ENCODE measurements around the gene DHX30.

The DHX30 gene

DNA sequence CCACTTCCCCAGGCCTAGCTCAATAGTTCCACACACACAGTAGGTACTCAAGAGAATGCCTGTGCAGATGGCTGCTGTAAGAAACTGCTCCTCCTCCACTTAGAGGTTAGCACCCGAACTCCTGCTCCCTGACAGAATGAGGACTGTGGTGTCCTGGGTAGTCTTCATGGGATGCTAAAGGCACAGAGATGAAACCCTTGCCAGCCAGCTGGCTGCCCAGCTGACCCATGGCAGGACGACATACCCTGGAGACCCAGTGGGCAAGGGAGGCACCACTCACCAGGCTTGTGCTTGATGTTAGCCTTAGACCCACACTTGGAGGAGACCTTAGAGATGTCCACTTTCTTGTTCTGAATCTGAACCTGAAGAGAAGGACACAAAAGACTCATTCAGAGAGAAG lies 54.2 kb downstream of the DHX30 start:
- Histone ChIP-seq H3K27me3 (ENCODE audit: insufficient read depth, low read length) (no peaks in the 10 kb centered on the region), H3K9me3 (ENCODE audit: insufficient read depth, low read depth, low read length) (no peaks in the 10 kb centered on the region), H3K27ac (ENCODE audit: low read length) (no peak overlapping the region), H3K36me3 (ENCODE audit: insufficient read depth, low read depth, low read length) (peaks cover 62% of the 10 kb centered on the region), H3K4me3 (ENCODE audit: low read length) (no peak overlapping the region), H3K9ac (ENCODE audit: low read depth, low read length) (no peak overlapping the region), H3K4me1 (ENCODE audit: insufficient read depth, low read length) (no peaks in the 10 kb centered on the region)

- H3K4me3 ChIP-seq (ENCODE audit: low read length), result no peak overlapping the region
- H3K36me3 ChIP-seq (ENCODE audit: insufficient read depth, low read depth, low read length), result peaks cover 58% of the 10 kb centered on the region
- H3K9me3 ChIP-seq (ENCODE audit: insufficient read depth, low read depth, low read length), result no peaks in the 10 kb centered on the region
- no peaks in the 10 kb centered on the region for H3K27me3 ChIP-seq (ENCODE audit: insufficient read depth, low read length)
- no peak overlapping the region for H3K27ac ChIP-seq (ENCODE audit: low read length)
- H3K9ac ChIP-seq (ENCODE audit: low read depth, low read length), result no peak overlapping the region
- no peaks in the 10 kb centered on the region for H3K4me1 ChIP-seq (ENCODE audit: insufficient read depth, low read length)
Measured at GRCh38 chr3:47859956-47860605, 57.1 kb downstream of the DHX30 start.

GRCh38 chr3:47863391-47864128 lies 60.6 kb downstream of the DHX30 start:
- no peaks in the 10 kb centered on the region for H3K9me3 ChIP-seq (ENCODE audit: insufficient read depth, low read depth, low read length)
- H3K36me3 ChIP-seq (ENCODE audit: insufficient read depth, low read depth, low read length), result peaks cover 57% of the 10 kb centered on the region
- H3K27ac ChIP-seq (ENCODE audit: low read length), result no peak overlapping the region
- H3K4me1 ChIP-seq (ENCODE audit: insufficient read depth, low read length), result no peaks in the 10 kb centered on the region
- H3K4me3 ChIP-seq (ENCODE audit: low read length), result no peak overlapping the region
- H3K9ac ChIP-seq (ENCODE audit: low read depth, low read length), result no peak overlapping the region
- H3K27me3 ChIP-seq (ENCODE audit: insufficient read depth, low read length), result no peaks in the 10 kb centered on the region

DNA sequence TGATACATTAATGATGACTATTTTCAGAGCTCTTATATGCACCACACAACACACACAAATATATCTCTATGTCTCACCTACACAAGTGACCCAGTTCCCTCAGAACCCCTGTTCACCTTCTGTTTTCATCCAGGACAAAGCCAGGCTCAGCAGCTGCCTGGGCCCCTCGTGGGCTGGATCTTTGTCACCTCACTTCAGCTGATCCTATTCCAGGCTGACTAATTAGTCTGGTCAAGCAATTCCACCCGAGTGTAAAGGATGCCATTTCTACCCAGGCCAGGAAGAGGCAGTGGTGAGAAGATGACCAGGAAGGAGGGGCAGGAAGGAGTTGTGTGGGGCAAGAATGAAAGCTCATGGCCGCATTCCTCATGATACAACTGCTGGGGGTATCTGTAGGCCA lies 62.3 kb downstream of the DHX30 start:
- Histone ChIP-seq H3K27ac (ENCODE audit: low read length) (no peak overlapping the region), H3K4me3 (ENCODE audit: low read length) (no peak overlapping the region), H3K4me1 (ENCODE audit: insufficient read depth, low read length) (no peaks in the 10 kb centered on the region), H3K36me3 (ENCODE audit: insufficient read depth, low read depth, low read length) (peaks cover 65% of the 10 kb centered on the region), H3K9me3 (ENCODE audit: insufficient read depth, low read depth, low read length) (no peaks in the 10 kb centered on the region), H3K27me3 (ENCODE audit: insufficient read depth, low read length) (no peaks in the 10 kb centered on the region), H3K9ac (ENCODE audit: low read depth, low read length) (no peak overlapping the region)

DNA sequence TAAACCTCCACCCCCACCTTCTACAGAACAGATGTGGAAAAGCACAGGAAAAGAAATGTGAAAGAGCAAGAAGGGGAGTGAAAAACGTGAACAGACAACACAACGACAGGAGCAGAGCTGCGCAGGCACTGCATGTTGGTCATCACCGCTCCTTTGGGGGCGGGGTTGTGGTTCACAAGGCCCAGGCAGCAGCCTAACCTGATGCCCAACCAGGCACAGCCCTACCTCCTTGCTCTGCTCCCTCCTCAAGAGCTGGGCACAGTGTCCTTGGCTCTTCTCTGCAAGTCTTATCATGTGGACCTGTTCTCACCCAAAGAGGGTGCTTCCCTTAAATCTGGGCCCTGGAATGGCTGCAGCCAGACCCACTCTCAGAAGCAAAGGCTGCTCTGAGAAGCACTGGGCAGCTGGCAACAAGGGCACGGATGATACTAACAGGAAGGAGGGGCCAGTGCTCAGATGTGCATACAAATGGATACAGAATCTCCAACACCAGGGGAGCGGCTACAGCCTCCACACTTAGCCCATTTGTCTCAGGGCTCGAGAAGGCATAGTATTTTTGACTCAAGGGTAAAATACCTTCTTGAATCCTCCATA lies 64.6 kb downstream of the DHX30 start:
- H3K4me1 ChIP-seq (ENCODE audit: insufficient read depth, low read length), result no peaks in the 10 kb centered on the region
- H3K4me3 ChIP-seq (ENCODE audit: low read length), result no peak overlapping the region
- no peaks in the 10 kb centered on the region for H3K27me3 ChIP-seq (ENCODE audit: insufficient read depth, low read length)
- no peaks in the 10 kb centered on the region for H3K9me3 ChIP-seq (ENCODE audit: insufficient read depth, low read depth, low read length)
- peaks cover 81% of the 10 kb centered on the region for H3K36me3 ChIP-seq (ENCODE audit: insufficient read depth, low read depth, low read length)
- no peak overlapping the region for H3K9ac ChIP-seq (ENCODE audit: low read depth, low read length)
- H3K27ac ChIP-seq (ENCODE audit: low read length), result no peak overlapping the region

GRCh38 chr3:47868306-47868705 lies 65.4 kb downstream of the DHX30 start:
- H3K27ac ChIP-seq (ENCODE audit: low read length), result no peak overlapping the region
- no peaks in the 10 kb centered on the region for H3K27me3 ChIP-seq (ENCODE audit: insufficient read depth, low read length)
- no peaks in the 10 kb centered on the region for H3K4me1 ChIP-seq (ENCODE audit: insufficient read depth, low read length)
- no peaks in the 10 kb centered on the region for H3K9me3 ChIP-seq (ENCODE audit: insufficient read depth, low read depth, low read length)
- H3K9ac ChIP-seq (ENCODE audit: low read depth, low read length), result no peak overlapping the region
- H3K36me3 ChIP-seq (ENCODE audit: insufficient read depth, low read depth, low read length), result peaks cover 85% of the 10 kb centered on the region
- H3K4me3 ChIP-seq (ENCODE audit: low read length), result no peak overlapping the region

GRCh38 chr3:47870156-47870555 lies 67.2 kb downstream of the DHX30 start:
- Histone ChIP-seq H3K9me3 (ENCODE audit: insufficient read depth, low read depth, low read length) (no peaks in the 10 kb centered on the region), H3K4me1 (ENCODE audit: insufficient read depth, low read length) (no peaks in the 10 kb centered on the region; the same call in 1 of the 2 replicates), H3K9ac (ENCODE audit: low read depth, low read length) (no peak overlapping the region), H3K27me3 (ENCODE audit: insufficient read depth, low read length) (no peaks in the 10 kb centered on the region), H3K36me3 (ENCODE audit: insufficient read depth, low read depth, low read length) (peaks cover 85% of the 10 kb centered on the region), H3K4me3 (ENCODE audit: low read length) (no peak overlapping the region), H3K27ac (ENCODE audit: low read length) (no peak overlapping the region)

GRCh38 chr3:47870702-47871260 lies 67.8 kb downstream of the DHX30 start:
- H3K27ac ChIP-seq (ENCODE audit: low read length), result no peak overlapping the region
- no peak overlapping the region for H3K9ac ChIP-seq (ENCODE audit: low read depth, low read length)
- H3K27me3 ChIP-seq (ENCODE audit: insufficient read depth, low read length), result no peaks in the 10 kb centered on the region
- H3K36me3 ChIP-seq (ENCODE audit: insufficient read depth, low read depth, low read length), result peaks cover 85% of the 10 kb centered on the region
- H3K9me3 ChIP-seq (ENCODE audit: insufficient read depth, low read depth, low read length), result no peaks in the 10 kb centered on the region
- H3K4me3 ChIP-seq (ENCODE audit: low read length), result no peak overlapping the region
- no peaks in the 10 kb centered on the region; the same call in 1 of the 2 replicates for H3K4me1 ChIP-seq (ENCODE audit: insufficient read depth, low read length)

GRCh38 chr3:47871389-47871788 lies 68.5 kb downstream of the DHX30 start:
- Histone ChIP-seq H3K4me1 (ENCODE audit: insufficient read depth, low read length) (no peaks in the 10 kb centered on the region; the same call in 1 of the 2 replicates), H3K27me3 (ENCODE audit: insufficient read depth, low read length) (no peaks in the 10 kb centered on the region), H3K9me3 (ENCODE audit: insufficient read depth, low read depth, low read length) (no peaks in the 10 kb centered on the region), H3K9ac (ENCODE audit: low read depth, low read length) (no peak overlapping the region), H3K36me3 (ENCODE audit: insufficient read depth, low read depth, low read length) (peaks cover 84% of the 10 kb centered on the region), H3K4me3 (ENCODE audit: low read length) (no peak overlapping the region), H3K27ac (ENCODE audit: low read length) (no peak overlapping the region)

DNA sequence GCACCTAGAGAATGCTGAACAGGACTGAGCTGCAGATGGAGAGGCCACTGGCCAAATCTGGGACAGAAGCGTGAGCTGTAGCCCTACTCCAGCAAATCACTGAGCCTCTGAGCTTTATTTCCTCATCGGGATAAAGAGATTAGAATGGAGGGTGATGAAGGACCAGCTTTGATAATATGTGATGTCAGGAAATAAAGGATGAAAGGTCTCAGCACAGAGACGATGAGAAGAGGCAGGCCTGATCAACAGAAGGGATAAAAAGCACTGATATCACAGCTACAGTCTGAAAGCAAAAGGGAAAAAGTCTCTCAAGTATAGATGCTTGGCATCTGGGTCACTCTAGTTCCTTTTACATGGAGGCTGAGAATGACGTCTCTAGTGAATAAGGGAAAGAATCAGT lies 70.0 kb downstream of the DHX30 start:
- no peaks in the 10 kb centered on the region for H3K9me3 ChIP-seq (ENCODE audit: insufficient read depth, low read depth, low read length)
- no peaks in the 10 kb centered on the region for H3K27me3 ChIP-seq (ENCODE audit: insufficient read depth, low read length)

DNA sequence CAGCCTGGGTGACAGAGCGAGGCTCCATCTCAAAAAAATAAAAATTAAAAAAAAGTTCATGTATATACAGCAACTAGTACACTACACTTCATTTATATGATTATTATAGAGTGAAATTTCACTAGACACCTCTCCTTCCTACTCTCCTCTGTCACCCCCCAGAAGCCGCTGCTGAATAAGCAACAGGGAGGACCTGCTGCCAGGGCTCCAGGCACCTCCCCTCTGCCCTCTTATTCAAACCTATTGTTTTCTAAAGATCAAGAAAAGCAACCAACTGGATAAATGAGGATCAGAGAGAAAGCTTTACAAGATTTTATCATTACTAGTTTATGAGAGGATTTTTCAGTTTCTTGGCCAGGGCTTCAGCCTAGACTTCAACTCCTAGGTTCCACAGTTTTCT lies 71.5 kb downstream of the DHX30 start:
- no peaks in the 10 kb centered on the region for H3K27me3 ChIP-seq (ENCODE audit: insufficient read depth, low read length)
- no peak overlapping the region for H3K9ac ChIP-seq (ENCODE audit: low read depth, low read length)
- no peak overlapping the region for H3K4me3 ChIP-seq (ENCODE audit: low read length)
- H3K9me3 ChIP-seq (ENCODE audit: insufficient read depth, low read depth, low read length), result no peaks in the 10 kb centered on the region
- peaks cover 59% of the 10 kb centered on the region for H3K36me3 ChIP-seq (ENCODE audit: insufficient read depth, low read depth, low read length)
- no peak overlapping the region for H3K27ac ChIP-seq (ENCODE audit: low read length)
- no peaks in the 10 kb centered on the region; the same call in 1 of the 2 replicates for H3K4me1 ChIP-seq (ENCODE audit: insufficient read depth, low read length)

More for the DNA sequence above, 70.0 kb downstream of the DHX30 start:
- no peak overlapping the region for H3K4me3 ChIP-seq (ENCODE audit: low read length)
- no peak overlapping the region for H3K27ac ChIP-seq (ENCODE audit: low read length)
- H3K36me3 ChIP-seq (ENCODE audit: insufficient read depth, low read depth, low read length), result peaks cover 75% of the 10 kb centered on the region
- H3K4me1 ChIP-seq (ENCODE audit: insufficient read depth, low read length), result no peaks in the 10 kb centered on the region; the same call in 1 of the 2 replicates
- no peak overlapping the region for H3K9ac ChIP-seq (ENCODE audit: low read depth, low read length)

All from iPS-20b (cell line).